ENCODE measurements around the gene NPEPPS. TPM values are rescaled to one million over a fixed set of nuclear protein-coding genes. Genes with fewer than 3 reads are reported as not detected.

Gene NPEPPS
- total and polyA plus RNA-seq, 5 experiments from 2014 or later: 34.8 to 110 (median 38.2) TPM

- Mint-ChIP-seq H3K27me3 (no peaks in the 10 kb centered on the region), H3K36me3 (peaks cover 0 to 6% (median 0%) of the 10 kb centered on the region in 3 donors), H3K4me3 (no peak overlapping the region), H3K9me3 (no peaks in the 10 kb centered on the region), H3K27ac (peak overlapping the region in 1 of 10 donors; percentile 42), H3K4me1 (peaks cover 8 to 14% (median 10%) of the 10 kb centered on the region in 4 donors)
- no peak for ATAC-seq
- POLR2A ChIA-PET: no interaction called here
- DNase-seq: no peak
Observed at GRCh38 chr17:47640076-47640475, 109.2 kb downstream of the NPEPPS start.

- Mint-ChIP-seq H3K9me3 (no peaks in the 10 kb centered on the region), H3K4me3 (no peak overlapping the region), H3K27ac (no peak overlapping the region), H3K27me3 (no peaks in the 10 kb centered on the region), H3K36me3 (peaks cover 0 to 5% (median 0%) of the 10 kb centered on the region in 3 donors), H3K4me1 (peaks cover 5 to 11% (median 9%) of the 10 kb centered on the region in 4 donors)
- DNase-seq (no peak), ATAC-seq (no peak)
- POLR2A ChIA-PET: no interaction called here
Observed at GRCh38 chr17:47641202-47641601, 110.3 kb downstream of the NPEPPS start.

DNA sequence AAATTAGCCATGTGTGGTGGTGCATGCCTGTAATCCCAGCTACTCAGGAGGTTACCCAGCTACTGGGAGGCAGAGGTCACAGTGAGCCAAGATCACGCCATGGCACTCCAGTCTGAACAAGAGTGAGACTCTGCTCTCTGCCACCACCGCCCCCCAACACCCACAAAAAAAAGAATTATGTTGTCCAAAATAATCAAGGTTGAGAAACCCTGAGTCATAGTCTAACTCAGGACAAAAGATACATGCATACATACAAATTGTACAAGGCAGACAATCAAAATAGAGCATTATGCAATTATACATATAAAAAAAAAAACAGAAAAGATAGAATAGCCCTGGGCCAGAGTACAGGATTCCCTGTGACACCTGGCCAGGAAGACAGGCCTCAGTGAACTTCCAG, 112.2 kb downstream of the NPEPPS start:
- peak overlapping the region in 2 of 10 donors; percentile 28 to 43 for H3K27ac Mint-ChIP-seq
- ATAC-seq: no peak
- POLR2A ChIA-PET: interaction anchor here (0.6 kb wide), 1 partner anchor 19 kb away, joined by 3 read pairs; no protein-coding TSS in a partner anchor
- peaks cover 0 to 21% (median 14%) of the 10 kb centered on the region in 4 donors for H3K4me1 Mint-ChIP-seq
- no peaks in the 10 kb centered on the region for H3K9me3 Mint-ChIP-seq
- no peaks in the 10 kb centered on the region for H3K27me3 Mint-ChIP-seq
- no peaks in the 10 kb centered on the region for H3K36me3 Mint-ChIP-seq
- no peak for DNase-seq
- no peak overlapping the region for H3K4me3 Mint-ChIP-seq

GRCh38 chr17:47644324-47644723, 113.4 kb downstream of the NPEPPS start:
- DNase-seq (no peak), ATAC-seq (no peak)
- H3K4me1 Mint-ChIP-seq: peaks cover 11 to 32% (median 20%) of the 10 kb centered on the region in 4 donors
- no peaks in the 10 kb centered on the region for H3K27me3 Mint-ChIP-seq
- H3K9me3 Mint-ChIP-seq: peaks cover 0 to under 1% (median 0%) of the 10 kb centered on the region in 9 donors
- no peaks in the 10 kb centered on the region for H3K36me3 Mint-ChIP-seq
- H3K27ac Mint-ChIP-seq: peak overlapping the region in 1 of 10 donors; percentile 23
- POLR2A ChIA-PET: no interaction called here
- H3K4me3 Mint-ChIP-seq: no peak overlapping the region

GRCh38 chr17:47649153-47649971, 118.5 kb downstream of the NPEPPS start, which contains the start of gene KPNB1:
Gene KPNB1, plus strand, starts transcription at chr17:47649919. Its CDS starts 326 bp downstream, at chr17:47650245.
- ATAC-seq: peak; percentile 84 to 86
- H3K36me3 Mint-ChIP-seq: peaks cover 0 to 32% (median 10%) of the 10 kb centered on the region in 3 donors
- peak within 1 kb of the TSS; percentile 91 to 99 (median 98) for H3K27ac Mint-ChIP-seq
- peak; percentile 90 to 99 (median 97) for DNase-seq
- peak within 1 kb of the TSS; percentile 90 to 100 (median 98) for H3K4me3 Mint-ChIP-seq
- peaks cover 0 to 2% (median 0%) of the 10 kb centered on the region in 9 donors for H3K9me3 Mint-ChIP-seq
- no peaks in the 10 kb centered on the region for H3K27me3 Mint-ChIP-seq
- peaks cover 31 to 66% (median 54%) of the 10 kb centered on the region in 4 donors for H3K4me1 Mint-ChIP-seq
- POLR2A ChIA-PET: interaction anchor here (0.6 to 5.3 kb wide), 20 partner anchors 12 to 1456 kb away, joined by 3 to 88 read pairs (median 5); partner anchors contain the start of genes EFCAB13, KANSL1, LRRC46 and MRPL10

DNA sequence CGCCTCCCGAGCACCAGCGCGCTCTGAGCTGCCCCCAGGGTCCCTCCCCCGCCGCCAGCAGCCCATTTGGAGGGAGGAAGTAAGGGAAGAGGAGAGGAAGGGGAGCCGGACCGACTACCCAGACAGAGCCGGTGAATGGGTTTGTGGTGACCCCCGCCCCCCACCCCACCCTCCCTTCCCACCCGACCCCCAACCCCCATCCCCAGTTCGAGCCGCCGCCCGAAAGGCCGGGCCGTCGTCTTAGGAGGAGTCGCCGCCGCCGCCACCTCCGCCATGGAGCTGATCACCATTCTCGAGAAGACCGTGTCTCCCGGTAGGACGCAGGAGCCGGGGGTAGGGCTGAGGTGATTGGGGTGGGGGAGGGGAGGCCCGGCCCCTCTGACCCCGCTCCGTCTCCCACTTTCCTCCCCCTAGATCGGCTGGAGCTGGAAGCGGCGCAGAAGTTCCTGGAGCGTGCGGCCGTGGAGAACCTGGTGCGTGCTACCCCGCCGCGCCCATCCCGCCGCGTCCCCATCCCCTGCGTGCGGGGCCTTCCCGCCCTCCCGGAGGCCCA, 119.1 kb downstream of the NPEPPS start:
- Mint-ChIP-seq H3K4me3 (peak overlapping the region; percentile 90 to 100 (median 98)), H3K9me3 (peaks cover 0 to 2% (median 0%) of the 10 kb centered on the region in 9 donors), H3K27ac (peak overlapping the region; percentile 91 to 99 (median 98)), H3K27me3 (no peaks in the 10 kb centered on the region), H3K4me1 (peaks cover 30 to 68% (median 58%) of the 10 kb centered on the region in 4 donors), H3K36me3 (peaks cover 0 to 39% (median 12%) of the 10 kb centered on the region in 3 donors)
- ATAC-seq (peak; percentile 8 to 11), DNase-seq (peak in 3 of 10 donors; percentile 31 to 79 (median 33))
- POLR2A ChIA-PET: interaction anchor here (0.6 to 5.3 kb wide), 20 partner anchors 11 to 482 kb away, joined by 3 to 88 read pairs (median 6); partner anchors contain the start of genes EFCAB13, LRRC46, MRPL10 and PNPO

DNA sequence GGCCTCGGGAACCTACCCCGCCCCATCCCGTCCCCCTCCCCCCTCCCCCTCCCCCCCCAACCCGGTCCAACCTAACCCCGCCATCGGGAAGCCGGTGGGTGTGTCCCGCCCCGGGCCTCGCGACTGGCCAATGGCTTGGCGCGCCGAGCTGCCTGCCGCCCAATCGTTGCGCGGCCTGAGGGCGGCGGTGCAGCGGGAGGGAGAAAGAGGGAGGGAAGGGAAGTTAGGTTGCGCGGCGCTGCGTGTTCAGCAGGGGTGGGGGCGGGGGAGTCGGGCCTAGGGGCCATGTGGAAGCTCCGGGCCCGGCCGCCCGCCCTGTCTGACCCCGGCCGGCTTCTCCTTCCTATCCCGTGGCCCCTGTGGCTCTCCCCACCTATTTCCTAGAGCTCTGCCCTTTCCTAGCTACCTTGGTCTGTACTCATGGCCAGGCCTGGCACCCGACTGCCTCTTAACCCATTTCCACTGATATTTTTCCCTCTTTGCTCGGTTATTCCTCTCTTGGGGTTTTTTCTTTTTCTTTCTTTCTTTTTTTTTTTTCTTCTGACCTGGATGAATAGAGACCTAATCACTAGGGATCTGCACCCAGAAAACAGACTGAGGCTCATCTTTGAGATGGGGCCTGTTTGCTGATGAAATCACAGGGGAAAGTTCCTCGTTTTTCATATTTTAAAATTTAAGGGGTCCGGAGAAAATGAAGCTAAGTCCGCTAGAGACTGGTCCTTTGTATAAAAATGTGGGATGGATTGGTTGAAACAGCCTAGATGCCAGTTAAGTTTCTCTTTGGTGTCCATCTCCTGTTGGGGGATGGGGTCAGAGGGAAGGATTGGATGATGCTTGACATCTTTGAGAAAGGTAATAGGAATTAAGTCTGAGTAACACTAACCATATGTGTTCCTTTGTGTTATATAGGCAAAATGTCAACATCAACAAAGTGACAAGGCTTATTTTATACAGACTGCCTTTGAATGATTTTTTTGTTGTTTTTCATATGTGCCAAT, 119.9 kb downstream of the NPEPPS start:
- Mint-ChIP-seq H3K27ac (peak overlapping the region; percentile 57 to 96 (median 90)), H3K4me3 (peak overlapping the region; percentile 89 to 100 (median 92)), H3K36me3 (peaks cover 0 to 47% (median 16%) of the 10 kb centered on the region in 3 donors), H3K4me1 (peaks cover 32 to 76% (median 64%) of the 10 kb centered on the region in 4 donors), H3K9me3 (peaks cover 0 to 2% (median 0%) of the 10 kb centered on the region in 9 donors), H3K27me3 (no peaks in the 10 kb centered on the region)
- ATAC-seq (peak; percentile 48), DNase-seq (peak; percentile 81 to 95 (median 86))
- POLR2A ChIA-PET: interaction anchor here (0.6 to 5.3 kb wide), 14 partner anchors 10 to 590 kb away, joined by 3 to 88 read pairs (median 6); partner anchors contain the start of genes EFCAB13, PNPO, SP2 and TBKBP1

- POLR2A ChIA-PET: interaction anchor here (1.6 to 5.3 kb wide), 4 partner anchors 10 to 244 kb away, joined by 4 to 88 read pairs (median 6); partner anchors contain the start of gene SP2
- Mint-ChIP-seq H3K9me3 (peaks cover 0 to 2% (median 0%) of the 10 kb centered on the region in 9 donors), H3K4me3 (peak overlapping the region in 9 of 10 donors; percentile 12 to 95 (median 89)), H3K36me3 (peaks cover 0 to 55% (median 21%) of the 10 kb centered on the region in 3 donors), H3K27ac (peak overlapping the region in 9 of 10 donors; percentile 31 to 96 (median 63)), H3K4me1 (peaks cover 33 to 76% (median 66%) of the 10 kb centered on the region in 4 donors), H3K27me3 (no peaks in the 10 kb centered on the region)
- no peak for ATAC-seq
- no peak for DNase-seq
Observed at GRCh38 chr17:47651704-47652103, 120.8 kb downstream of the NPEPPS start.

- ATAC-seq (no peak), DNase-seq (no peak)
- peak overlapping the region in 3 of 10 donors; percentile 1 to 52 (median 36) for H3K4me3 Mint-ChIP-seq
- peaks cover 3 to 64% (median 28%) of the 10 kb centered on the region in 3 donors for H3K36me3 Mint-ChIP-seq
- peak overlapping the region in 6 of 10 donors; percentile 58 to 83 (median 70) for H3K27ac Mint-ChIP-seq
- peaks cover 0 to 2% (median 0%) of the 10 kb centered on the region in 9 donors for H3K9me3 Mint-ChIP-seq
- H3K27me3 Mint-ChIP-seq: no peaks in the 10 kb centered on the region
- POLR2A ChIA-PET: interaction anchor here (5.3 kb wide), 1 partner anchor 9 kb away, joined by 88 read pairs; no protein-coding TSS in a partner anchor
- peaks cover 31 to 75% (median 64%) of the 10 kb centered on the region in 4 donors for H3K4me1 Mint-ChIP-seq
Observed at GRCh38 chr17:47652570-47652969, 121.7 kb downstream of the NPEPPS start.

GRCh38 chr17:47653442-47653841, 122.5 kb downstream of the NPEPPS start:
- H3K4me3 Mint-ChIP-seq: peak overlapping the region in 1 of 10 donors; percentile 52
- peak overlapping the region in 4 of 10 donors; percentile 34 to 83 (median 74) for H3K27ac Mint-ChIP-seq
- H3K36me3 Mint-ChIP-seq: peaks cover 5 to 70% (median 33%) of the 10 kb centered on the region in 3 donors
- peaks cover 34 to 74% (median 64%) of the 10 kb centered on the region in 4 donors for H3K4me1 Mint-ChIP-seq
- no peaks in the 10 kb centered on the region for H3K27me3 Mint-ChIP-seq
- POLR2A ChIA-PET: interaction anchor here (0.6 to 0.7 kb wide), 2 partner anchors 32 to 156 kb away, joined by 3 to 4 read pairs; no protein-coding TSS in a partner anchor
- DNase-seq: no peak
- H3K9me3 Mint-ChIP-seq: peaks cover 0 to 2% (median 0%) of the 10 kb centered on the region in 9 donors
- ATAC-seq: no peak

GRCh38 chr17:47654991-47655390, 124.1 kb downstream of the NPEPPS start:
- H3K27me3 Mint-ChIP-seq: no peaks in the 10 kb centered on the region
- DNase-seq (no peak), ATAC-seq (no peak)
- H3K9me3 Mint-ChIP-seq: no peaks in the 10 kb centered on the region
- H3K4me3 Mint-ChIP-seq: peak overlapping the region in 1 of 10 donors; percentile 3
- H3K36me3 Mint-ChIP-seq: peaks cover 5 to 80% (median 38%) of the 10 kb centered on the region in 3 donors
- peak overlapping the region in 9 of 10 donors; percentile 3 to 84 (median 62) for H3K27ac Mint-ChIP-seq
- peaks cover 32 to 72% (median 62%) of the 10 kb centered on the region in 4 donors for H3K4me1 Mint-ChIP-seq
- POLR2A ChIA-PET: interaction anchor here (0.5 kb wide), 1 partner anchor 43 kb away, joined by 4 read pairs; no protein-coding TSS in a partner anchor
